NCI-H345 (cell line): ENCODE measurements around the gene MEIOB.
"Not testable (repeated sequence)": the region's sequence is repeated elsewhere in the genome, so short reads cannot be mapped to it uniquely, and the experiment has no call there.

Experiments
- DNase-seq: peaks from one replicate; lab custom pipeline; 2025; lab: John Stamatoyannopoulos, UW

MEIOB gene

GRCh38 chr16:1810106-1810505, 61.9 kb downstream of the MEIOB start:
- DNase-seq, result no peak

DNA sequence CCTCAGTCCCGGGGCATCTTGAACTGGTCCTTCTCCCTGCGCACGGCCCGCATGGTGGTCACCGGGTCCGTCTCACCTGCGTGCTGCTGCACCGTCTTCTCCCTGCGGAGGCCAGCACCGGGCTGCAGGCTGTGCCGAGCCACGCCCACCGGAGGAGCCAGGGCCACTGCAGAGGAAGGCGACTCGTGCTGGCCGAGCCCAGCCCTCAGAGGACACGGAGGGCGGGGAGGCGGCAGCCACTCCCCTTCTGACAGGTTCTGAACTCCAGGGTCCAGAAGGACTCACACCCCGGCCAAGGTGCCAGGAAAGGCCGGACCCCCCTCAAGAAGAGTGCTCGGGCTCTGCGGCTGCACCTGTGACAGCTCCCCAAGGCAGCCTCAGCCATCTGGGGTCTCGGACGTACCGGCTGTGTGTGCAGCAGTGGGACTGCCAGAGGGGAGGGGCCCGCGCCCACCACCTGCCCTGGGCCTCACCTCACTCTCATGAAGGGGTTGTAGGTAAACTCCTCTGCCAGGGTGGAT, 62.6 kb downstream of the MEIOB start:
- no peak for DNase-seq

- no peak for DNase-seq
Observed at GRCh38 chr16:1808691-1809090, 63.3 kb downstream of the MEIOB start.

- DNase-seq, result no peak
Observed at GRCh38 chr16:1807626-1808025, 64.3 kb downstream of the MEIOB start.

GRCh38 chr16:1800701-1801100, 71.3 kb downstream of the MEIOB start:
- DNase-seq, result no peak

- DNase-seq, result not testable (repeated sequence)
Observed at GRCh38 chr16:1799263-1799662, 72.7 kb downstream of the MEIOB start.

DNA sequence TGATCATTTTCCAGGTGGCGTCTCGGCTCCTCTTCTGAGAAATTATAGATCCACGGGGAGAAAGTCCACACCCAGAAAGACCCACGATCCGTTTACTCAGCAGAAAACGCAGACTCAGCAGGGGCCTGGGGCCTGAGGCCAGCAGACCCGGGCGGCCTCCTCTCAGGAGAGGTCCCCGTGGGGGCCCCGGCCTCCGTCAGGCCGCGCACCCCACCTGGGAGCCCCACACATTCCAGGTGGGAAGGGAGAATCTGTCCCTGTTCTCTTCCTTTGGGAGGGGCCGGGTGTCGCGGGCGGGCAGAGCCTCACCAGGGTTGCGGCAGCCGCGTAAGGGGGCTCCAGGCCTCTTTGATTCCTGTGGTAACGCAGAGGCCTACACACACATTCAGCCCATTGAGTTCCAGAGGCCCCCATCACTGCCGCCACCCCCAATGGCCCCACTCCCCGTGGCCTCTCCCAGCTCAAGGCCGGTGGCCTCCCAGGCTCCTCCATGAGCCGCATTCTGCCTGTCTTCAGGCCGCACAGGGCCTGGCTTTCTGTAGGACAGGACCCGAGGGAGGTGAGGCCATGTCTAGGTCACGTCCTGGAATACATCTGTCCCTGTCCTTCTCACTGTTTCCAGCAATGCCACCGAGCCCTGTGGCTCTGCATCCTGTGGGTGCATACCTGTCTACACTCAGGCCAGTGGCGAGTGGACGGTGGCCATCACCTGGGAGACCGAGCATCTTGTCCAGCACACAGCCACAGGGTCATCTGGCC, 76.9 kb downstream of the MEIOB start:
- no peak for DNase-seq

- no peak for DNase-seq
Observed at GRCh38 chr16:1794221-1794871, 77.6 kb downstream of the MEIOB start.

DNA sequence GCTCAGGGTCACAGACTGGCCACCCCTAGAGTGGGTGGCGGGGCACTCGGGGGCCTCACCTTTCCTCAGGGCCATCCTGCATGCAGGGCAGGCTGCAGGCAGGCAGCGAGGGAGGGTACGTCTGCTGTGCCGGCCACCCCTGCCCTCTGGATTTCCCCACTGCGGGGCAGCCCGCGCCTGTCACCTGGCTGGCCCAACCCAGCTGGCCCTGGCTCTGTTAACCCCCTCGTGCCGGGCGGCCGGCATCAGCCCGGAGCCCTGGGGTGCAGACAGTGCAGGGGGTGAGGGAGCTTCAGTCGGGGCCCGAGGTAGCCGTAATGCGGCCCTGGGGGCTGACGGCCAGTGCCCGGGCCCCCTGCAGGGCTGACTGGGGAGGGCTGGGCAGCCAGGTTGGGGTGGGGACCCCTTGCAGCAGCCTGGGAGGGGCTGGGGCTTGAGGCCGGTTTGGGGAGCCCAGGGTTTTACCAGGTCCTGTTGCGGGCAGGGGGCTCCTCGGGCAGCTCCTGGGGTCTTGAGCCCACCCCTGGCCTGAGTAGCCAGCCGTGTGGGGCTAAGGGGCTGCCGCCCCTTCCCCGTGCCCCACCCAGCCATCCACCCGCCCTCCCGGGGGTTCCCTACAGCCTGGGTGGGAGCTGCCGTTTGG, 78.3 kb downstream of the MEIOB start, which contains the start of gene IGFALS:
Gene IGFALS, minus strand, starts transcription at position 128 of the 643 bp plus-strand sequence. Its CDS starts 53 bp downstream, at position 75.
- DNase-seq, result no peak

DNA sequence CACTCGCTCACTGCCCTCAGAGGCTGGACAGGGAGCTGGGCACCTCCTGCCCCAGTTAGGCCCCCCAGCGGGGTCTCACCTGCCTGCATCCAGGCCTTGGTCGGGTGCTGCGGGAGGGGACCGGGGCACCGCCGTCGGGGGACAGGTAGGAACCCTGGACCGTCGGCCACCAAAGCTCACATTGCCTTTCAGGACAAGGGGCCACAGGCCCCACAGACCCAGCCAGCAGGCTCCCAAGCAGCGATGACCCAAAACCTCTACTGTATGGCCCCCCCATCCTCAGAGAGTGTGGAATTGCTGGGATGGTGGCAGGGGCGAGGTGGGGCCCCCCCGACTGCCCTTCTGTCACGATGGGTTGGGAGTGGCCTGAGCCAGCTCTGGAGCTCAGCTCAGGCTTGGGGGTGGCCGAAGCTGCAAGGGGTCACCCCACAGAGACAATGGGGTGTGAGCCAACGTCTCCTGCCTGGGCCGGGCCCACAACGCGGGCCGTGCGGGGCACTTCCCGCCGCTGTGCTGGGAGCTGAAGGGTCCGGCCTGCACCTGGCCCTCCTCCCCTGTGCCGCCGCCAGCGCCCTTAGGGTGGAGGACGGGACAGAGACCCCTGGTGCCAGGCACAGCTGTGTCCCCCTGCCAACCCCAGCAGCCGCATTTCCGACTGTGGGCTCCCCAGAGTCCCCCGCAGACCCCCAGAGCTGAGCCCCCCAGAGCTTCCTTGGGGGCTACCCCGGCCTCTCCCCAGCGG, 79.0 kb downstream of the MEIOB start:
- DNase-seq, result no peak

GRCh38 chr16:1791943-1792812, 79.8 kb downstream of the MEIOB start:
- DNase-seq, result no peak

DNA sequence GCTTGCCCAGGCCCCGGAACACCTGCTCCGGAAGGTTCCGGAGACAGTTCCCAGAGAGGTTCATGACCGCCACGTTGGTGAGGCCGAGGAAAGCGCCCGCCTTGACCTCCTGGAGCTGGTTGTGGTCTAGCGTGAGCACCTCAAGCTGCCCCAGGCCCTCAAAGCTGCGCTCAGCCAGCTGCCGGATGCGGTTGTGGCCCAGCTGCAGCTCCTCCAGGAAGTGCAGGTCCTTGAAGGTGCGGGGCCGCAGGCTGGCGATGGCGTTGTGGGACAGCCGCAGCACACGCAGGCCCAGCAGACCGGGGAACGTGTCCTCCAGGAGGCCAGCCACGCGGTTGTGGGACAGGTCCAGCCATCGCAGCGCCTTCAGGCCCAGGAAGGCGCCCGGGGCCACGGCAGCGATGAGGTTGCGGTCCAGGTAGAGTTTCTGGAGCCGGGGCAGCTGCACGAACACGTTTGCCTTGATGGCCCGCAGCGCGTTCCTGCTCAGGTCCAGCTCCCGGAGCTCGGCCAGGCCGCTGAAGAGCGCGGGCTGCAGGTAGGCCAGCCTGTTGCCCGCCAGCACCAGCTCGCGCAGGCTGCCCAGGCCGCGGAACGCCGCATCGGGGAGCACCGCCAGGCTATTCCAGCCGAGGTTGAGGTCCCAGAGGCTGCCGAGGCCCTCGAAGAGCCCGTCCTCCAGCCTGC, 80.6 kb downstream of the MEIOB start:
- DNase-seq, result no peak

GRCh38 chr16:1790611-1791255, 81.2 kb downstream of the MEIOB start:
- DNase-seq, result no peak

GRCh38 chr16:1790261-1790610, 81.7 kb downstream of the MEIOB start:
- DNase-seq, result no peak

- no peak for DNase-seq
Observed at GRCh38 chr16:1789643-1790045, 82.3 kb downstream of the MEIOB start.

DNA sequence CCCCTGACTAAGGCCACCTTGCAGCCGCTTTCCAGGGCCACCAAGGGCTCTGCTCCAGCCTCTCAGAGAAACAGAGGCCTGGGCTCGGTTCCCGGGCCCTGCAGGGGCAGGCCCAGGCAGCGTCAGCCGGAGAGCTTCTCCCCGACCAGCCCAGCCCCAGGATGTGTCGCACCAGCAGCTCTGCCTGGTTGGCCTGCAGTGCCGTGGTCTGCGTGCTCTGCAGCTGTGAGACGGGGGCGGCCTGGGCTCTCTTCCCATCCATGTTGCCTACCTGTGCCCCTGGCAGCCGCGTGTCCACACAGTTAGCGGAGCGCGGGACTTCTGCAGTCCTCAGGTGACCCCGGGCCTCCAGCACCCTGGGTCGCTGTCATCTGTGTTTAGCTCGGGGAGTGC, 83.3 kb downstream of the MEIOB start:
- DNase-seq, result no peak

DNA sequence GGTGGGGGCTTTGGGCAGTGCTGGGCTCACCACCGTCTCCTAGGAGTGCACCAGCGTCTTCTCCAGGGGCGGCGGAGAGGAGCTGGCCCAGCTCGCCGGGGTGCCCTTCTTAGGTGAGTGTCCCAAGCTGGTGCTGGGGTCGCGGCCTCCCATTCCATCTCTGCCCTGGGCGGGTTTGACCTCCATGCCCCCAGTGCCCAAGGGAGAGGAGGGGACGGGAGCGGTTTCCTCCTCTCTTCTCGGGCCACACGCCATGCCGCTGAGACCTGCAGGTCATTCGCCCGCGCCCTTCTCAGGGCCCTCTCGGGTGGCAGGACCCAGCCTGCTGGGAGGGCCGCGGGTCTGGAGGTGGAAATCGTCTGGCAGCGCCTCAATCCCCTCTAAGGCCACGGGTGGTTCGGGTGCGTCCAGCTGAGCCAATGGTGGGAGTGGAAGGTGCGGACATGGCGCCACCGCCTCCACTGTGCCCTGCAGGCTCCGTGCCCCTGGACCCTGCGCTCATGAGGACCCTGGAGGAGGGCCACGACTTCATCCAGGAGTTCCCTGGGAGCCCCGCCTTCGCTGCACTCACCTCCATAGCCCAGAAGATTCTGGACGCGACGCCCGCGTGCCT, 83.8 kb downstream of the MEIOB start:
- no peak for DNase-seq

- DNase-seq, result no peak
Observed at GRCh38 chr16:1787322-1788094, 84.5 kb downstream of the MEIOB start.

GRCh38 chr16:1787056-1787321, 85.0 kb downstream of the MEIOB start:
- no peak for DNase-seq
